GM19463 (cell line): ENCODE results near the gene PRSS2.

Experiments
- ATAC-seq: cut with Tn5 transposase; IDR thresholded peaks from one replicate; pipeline ENCODE4 v1.9.1; 2021; ENCODE audit warnings: mild to moderate bottlenecking, moderate library complexity; ENCODE audit not compliant: unreplicated experiment

The PRSS2 gene

GRCh38 chr7:142819530-142819929 lies 48.8 kb downstream of the PRSS2 start:
- ATAC-seq = no peak

DNA sequence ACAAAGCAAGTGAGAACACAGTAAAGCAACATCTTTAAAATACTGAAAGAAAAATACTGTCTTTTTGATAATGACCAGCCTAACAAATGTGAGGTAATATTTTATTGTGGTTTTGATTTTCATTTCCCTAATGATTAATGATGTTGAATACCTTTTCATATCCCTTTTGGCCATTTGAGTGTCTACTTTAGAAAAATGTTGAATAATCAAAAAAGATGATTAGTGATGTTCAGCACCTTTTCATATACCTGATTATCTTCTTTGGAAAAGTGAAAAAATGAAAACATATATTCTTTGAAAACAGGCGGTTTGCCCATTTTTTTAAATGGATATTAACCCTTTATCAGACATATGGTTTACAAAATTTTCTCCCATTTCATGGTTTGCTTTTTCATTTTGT lies 51.9 kb downstream of the PRSS2 start:
- ATAC-seq = no peak
